Right lobe of liver (tissue), 6 donors: ENCODE data around the gene GALNT13. TPM values are rescaled to one million over a fixed set of nuclear protein-coding genes. Genes with fewer than 3 reads are reported as not detected.
A peak's percentile ranks its signal among the peaks of the same experiment; 100 is the strongest.

Source experiments
- ATAC-seq, 4 donors: fragments of 200-7000 bp; cut with Tn5 transposase; one replicate each; pipeline ENCODE4 v1.9.1; 2020; ENCODE audit warnings: mild to moderate bottlenecking in 4 of 4, moderate library complexity in 4 of 4
- DNase-seq, 3 donors: peaks; one replicate each; pipeline ENCODE4 v3.0.0-alpha.2; 2020
- H3K27ac ChIP-seq, 3 donors: fragments of 200-600 bp; one replicate each; pipeline ENCODE4 v1.8.0; 2022
- H3K27me3 ChIP-seq, 2 donors: fragments of 200-600 bp; one replicate each; pipeline ENCODE4 v1.8.0; 2022
- H3K36me3 ChIP-seq, 4 donors: fragments of 200-600 bp; sonication (generic) in 1 of 4; one replicate each; pipeline versions ENCODE4 v1.5.1 to v1.8.0; 2017 to 2022; ENCODE audit warnings: control low read depth in 1 of 4
- H3K4me1 ChIP-seq, 4 donors: fragments of 200-600 bp; sonication (generic) in 1 of 4; one replicate each; pipeline versions ENCODE4 v1.5.1 to v1.8.0; 2017 to 2022; ENCODE audit warnings: control low read depth in 1 of 4
- H3K4me3 ChIP-seq, 3 donors: fragments of 200-600 bp; one replicate each; pipeline ENCODE4 v1.8.0; 2022
- H3K9me3 ChIP-seq, 4 donors: fragments of 200-600 bp; sonication (generic) in 1 of 4; one replicate each; pipeline versions ENCODE4 v1.5.1 to v1.8.0; 2017 to 2022; ENCODE audit warnings: control low read depth in 1 of 4
- POLR2A ChIP-seq: fragments of 450-650 bp; IDR thresholded peaks from one replicate; pipeline ENCODE4 v1.6.1; 2017; ENCODE audit warnings: antibody characterized with exemption, mild to moderate bottlenecking
- WGBS: methylation state at CpG from one replicate; pipeline ENCODE4 v1.1.6; 2018; ENCODE audit warnings: low coverage, low lambda C conversion rate; ENCODE audit not compliant: insufficient coverage; ENCODE audit errors: missing lambda C conversion rate; 5-methylcytosine and 5-hydroxymethylcytosine counted together
- intact Hi-C, 2 donors: fragments of 100-400 bp; cut with DNase I; formaldehyde crosslinking; loops; one replicate each; pipeline versions ENCODE4 v1.11.2 to v1.14.1; 2022
- long read RNA-seq: library from polyadenylated mRNA; unstranded; transcript quantifications from one replicate; pipeline ENCODE4 v2.0.0, GENCODE V29; 2019
- total RNA-seq, 6 experiments: library from RNA; depleted of rRNA in 2 of 6; stranded (reverse); fragments of >200 nt in 2 of 6; fragmentation: NEBNext Ultra II Directional in 3 of 6; extraction: Animal tissue kit (Norgen Biotek cat#: 25700) in 3 of 6; gene quantifications; one replicate each; pipeline versions ENCODE4 v1.1.0 to v1.2.4, GENCODE V29; 2016 to 2023
- TF ChIP-seq, protein P1 (sequence below), 4 donors: fragments of 200-600 bp in 3 of 4; fragments of 450-650 bp in 1 of 4; IDR thresholded peaks; one replicate each; pipeline versions ENCODE4 v1.5.1 to v1.8.0; 2016 to 2022; ENCODE audit warnings: antibody characterized with exemption in 4 of 4, mild to moderate bottlenecking in 2 of 4
- donor health status: DM: no; HTN: yes; CAD: no.
- donor health status: DM: no; HTN: no; CAD: no.
- donor health status: DM: no; HTN: no; CAD: no.
- donor health status: DM: no; HTN: yes; CAD: no.
- donor health status: DM: no; HTN: yes; CAD: no.

GALNT13 gene
- total RNA-seq = not detected
- long read RNA-seq = 0 reads

DNA sequence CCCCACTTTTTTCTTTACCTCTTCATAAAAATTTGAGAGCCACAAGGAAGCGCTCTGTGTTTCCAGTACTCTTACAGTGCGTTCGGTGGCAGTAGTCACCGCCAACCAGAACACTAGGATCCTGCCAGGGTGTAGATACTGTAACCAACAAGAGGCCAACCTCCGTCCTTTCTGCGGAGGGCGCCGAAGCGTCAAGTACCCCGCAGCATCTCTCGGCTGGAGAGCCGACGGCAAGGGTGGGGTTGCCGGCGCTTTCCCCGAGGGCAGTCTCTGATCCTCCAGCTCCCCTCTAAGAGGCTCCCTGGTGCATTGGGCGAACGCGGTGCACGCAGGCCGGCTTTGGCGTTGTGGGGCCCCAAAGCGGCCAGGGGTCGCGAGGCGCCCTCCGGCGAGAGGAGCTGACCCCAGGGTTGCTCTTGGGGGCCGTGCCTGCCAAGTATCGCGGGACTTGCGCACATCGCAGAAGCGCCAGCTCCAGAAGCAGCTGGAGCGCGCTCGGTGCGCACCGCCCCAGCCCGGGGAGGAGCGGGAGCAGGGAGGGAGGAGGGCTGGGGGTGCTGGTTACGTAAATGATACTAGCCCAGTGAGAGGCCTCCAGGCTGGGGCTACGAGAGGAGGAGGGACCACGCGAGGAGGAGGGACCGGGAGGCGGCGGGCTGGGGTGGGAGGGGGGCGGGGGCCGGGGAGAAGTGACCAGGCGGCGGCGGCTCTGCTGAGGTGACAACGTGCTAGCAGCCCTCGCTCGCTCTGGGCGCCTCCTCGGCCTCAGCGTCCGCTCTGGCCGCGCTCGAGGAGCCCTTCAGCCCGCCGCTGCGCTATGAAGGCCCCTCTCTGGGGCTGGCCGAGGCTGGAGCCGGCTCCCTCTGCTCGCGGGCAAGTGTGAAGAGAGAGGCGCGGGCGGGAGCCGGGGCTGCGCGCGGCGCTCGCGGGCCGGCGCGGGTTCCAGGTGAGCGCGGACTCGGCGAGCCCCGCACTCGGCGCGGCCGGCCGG is at the start of gene GALNT13:
TSS of gene GALNT13 (plus strand) at position 692 of the 991 bp plus-strand sequence.
- Histone ChIP-seq H3K4me3 (no peak within 1 kb of the TSS), H3K27ac (no peak within 1 kb of the TSS)

DNA sequence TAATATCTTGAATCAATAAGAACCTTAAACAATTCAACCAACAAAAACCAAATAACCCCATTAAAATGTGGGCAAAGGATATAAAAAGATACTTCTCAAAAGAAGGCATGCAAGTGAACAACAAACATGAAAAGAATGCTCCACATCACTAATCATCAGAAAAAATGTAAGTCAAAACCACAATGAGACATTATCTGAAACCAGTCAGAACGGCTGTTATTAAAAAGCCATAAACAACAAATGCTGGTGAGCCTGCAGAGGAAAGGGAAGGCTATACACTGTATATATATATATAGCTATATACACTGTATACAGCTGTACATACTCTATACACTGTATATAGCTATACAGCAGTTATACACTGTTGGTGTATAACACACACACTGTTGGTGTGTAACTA is 47.8 kb upstream of the GALNT13 start:
- TF ChIP-seq POLR2A = no peak
- TF ChIP-seq, protein P1, sequence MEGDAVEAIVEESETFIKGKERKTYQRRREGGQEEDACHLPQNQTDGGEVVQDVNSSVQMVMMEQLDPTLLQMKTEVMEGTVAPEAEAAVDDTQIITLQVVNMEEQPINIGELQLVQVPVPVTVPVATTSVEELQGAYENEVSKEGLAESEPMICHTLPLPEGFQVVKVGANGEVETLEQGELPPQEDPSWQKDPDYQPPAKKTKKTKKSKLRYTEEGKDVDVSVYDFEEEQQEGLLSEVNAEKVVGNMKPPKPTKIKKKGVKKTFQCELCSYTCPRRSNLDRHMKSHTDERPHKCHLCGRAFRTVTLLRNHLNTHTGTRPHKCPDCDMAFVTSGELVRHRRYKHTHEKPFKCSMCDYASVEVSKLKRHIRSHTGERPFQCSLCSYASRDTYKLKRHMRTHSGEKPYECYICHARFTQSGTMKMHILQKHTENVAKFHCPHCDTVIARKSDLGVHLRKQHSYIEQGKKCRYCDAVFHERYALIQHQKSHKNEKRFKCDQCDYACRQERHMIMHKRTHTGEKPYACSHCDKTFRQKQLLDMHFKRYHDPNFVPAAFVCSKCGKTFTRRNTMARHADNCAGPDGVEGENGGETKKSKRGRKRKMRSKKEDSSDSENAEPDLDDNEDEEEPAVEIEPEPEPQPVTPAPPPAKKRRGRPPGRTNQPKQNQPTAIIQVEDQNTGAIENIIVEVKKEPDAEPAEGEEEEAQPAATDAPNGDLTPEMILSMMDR (IDR thresholded peaks at IDR 0.05) = no peak
- intact Hi-C loops = no loop called here

More for the DNA sequence above, at the start of gene GALNT13:
- intact Hi-C loops = no loop called here
- 7% methylated on average over 15 of the region's 93 CpGs for WGBS
- TF ChIP-seq, protein P1 (IDR thresholded peaks at IDR 0.05) = no peak
- TF ChIP-seq POLR2A = no peak
- peak in 1 of 4 donors; percentile 24 for ATAC-seq
- Histone ChIP-seq H3K4me1 (no peaks in the 10 kb centered on the region), H3K9me3 (no peaks in the 10 kb centered on the region), H3K36me3 (no peaks in the 10 kb centered on the region), H3K27me3 (no peaks in the 10 kb centered on the region)
- DNase-seq = peak in 1 of 3 donors; percentile 45

DNA sequence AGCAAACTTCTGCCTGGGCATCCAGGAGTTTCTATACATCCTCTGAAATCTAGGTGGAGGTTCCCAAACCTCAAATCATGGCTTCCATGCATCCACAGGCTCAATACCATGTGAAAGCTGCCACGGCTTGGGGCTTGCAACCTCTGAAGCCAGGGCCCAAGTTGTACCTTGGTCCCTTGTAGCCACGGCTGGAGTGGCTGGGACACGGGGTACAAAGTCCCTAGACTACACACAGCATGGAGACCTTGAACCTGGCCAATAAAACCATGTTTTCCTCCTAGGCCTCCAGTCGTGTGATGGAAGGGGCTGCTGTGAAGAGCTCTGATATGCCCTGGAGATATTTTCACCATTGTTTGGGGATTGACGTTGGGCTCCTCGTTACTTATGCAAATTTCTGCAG is 43.4 kb upstream of the GALNT13 start:
- H3K4me1 ChIP-seq = no peaks in the 10 kb centered on the region
- 37% methylated on average over 4 of the region's 6 CpGs for WGBS

More for the DNA sequence above, 47.8 kb upstream of the GALNT13 start:
- ATAC-seq = no peak
- Histone ChIP-seq H3K4me1 (no peaks in the 10 kb centered on the region), H3K27me3 (no peaks in the 10 kb centered on the region), H3K27ac (no peak overlapping the region), H3K36me3 (no peaks in the 10 kb centered on the region), H3K9me3 (no peaks in the 10 kb centered on the region), H3K4me3 (no peak overlapping the region)
- DNase-seq = no peak
- WGBS = 8% methylated on average over 1 of the region's 1 CpG

DNA sequence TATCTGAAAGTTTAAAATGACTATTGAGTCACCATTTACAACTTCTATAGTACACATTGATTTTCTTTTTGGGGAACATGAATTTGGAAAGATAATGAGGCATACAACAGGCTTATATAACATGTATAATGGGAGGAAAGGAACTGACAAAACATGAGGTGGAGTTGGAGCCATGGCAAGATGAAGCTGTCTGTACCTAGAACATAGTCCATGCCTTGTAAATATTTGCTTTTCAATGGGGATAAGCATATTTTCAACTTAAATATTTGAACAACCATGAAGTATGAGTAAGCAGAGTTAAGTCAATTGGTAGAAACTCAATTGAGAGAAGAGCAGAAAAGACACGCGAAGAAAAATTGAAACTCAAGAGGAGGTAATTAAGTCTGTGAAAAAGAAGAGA is 37.1 kb upstream of the GALNT13 start:
- intact Hi-C loops = no loop called here
- TF ChIP-seq POLR2A = no peak
- TF ChIP-seq, protein P1 (IDR thresholded peaks at IDR 0.05) = no peak
- Histone ChIP-seq H3K36me3 (no peaks in the 10 kb centered on the region), H3K4me1 (no peaks in the 10 kb centered on the region), H3K9me3 (no peaks in the 10 kb centered on the region), H3K27me3 (no peaks in the 10 kb centered on the region), H3K4me3 (no peak overlapping the region), H3K27ac (no peak overlapping the region)
- ATAC-seq (no peak), DNase-seq (no peak)
- 73% methylated on average over 2 of the region's 2 CpGs for WGBS

More for the DNA sequence above, 43.4 kb upstream of the GALNT13 start:
- Histone ChIP-seq H3K36me3 (no peaks in the 10 kb centered on the region), H3K27ac (no peak overlapping the region), H3K9me3 (no peaks in the 10 kb centered on the region), H3K4me3 (no peak overlapping the region), H3K27me3 (no peaks in the 10 kb centered on the region)
- TF ChIP-seq, protein P1 (IDR thresholded peaks at IDR 0.05) = no peak
- no peak for TF ChIP-seq POLR2A
- intact Hi-C loops = no loop called here
- ATAC-seq (no peak), DNase-seq (no peak)
